Neural crest cell (in vitro differentiated cells): Measurements from ENCODE around the gene KCNJ5. TPM values are rescaled to one million over a fixed set of nuclear protein-coding genes. Genes with fewer than 3 reads are reported as not detected.

Source experiments
- DNase-seq: peaks from one replicate; pipeline ENCODE4 v3.0.0; 2021; ENCODE audit warnings: low read depth, mixed read lengths, low spot score
- H3K27ac Mint-ChIP-seq: one replicate; pipeline ENCODE4 v1.8.0; 2021; ENCODE audit warnings: mild to moderate bottlenecking, mixed read lengths; ENCODE audit not compliant: unreplicated experiment
- H3K27me3 Mint-ChIP-seq: 2 replicates; pipeline ENCODE4 v1.8.0; 2021; ENCODE audit warnings: low read depth, mild to moderate bottlenecking, mixed read lengths
- H3K36me3 Mint-ChIP-seq: 2 replicates; pipeline ENCODE4 v1.8.0; 2021; ENCODE audit warnings: low read depth, mild to moderate bottlenecking, mixed read lengths
- H3K4me1 Mint-ChIP-seq: 2 replicates; pipeline ENCODE4 v1.8.0; 2021; ENCODE audit warnings: mixed read lengths
- H3K4me3 Mint-ChIP-seq: one replicate; pipeline ENCODE4 v1.8.0; 2021; ENCODE audit warnings: mild to moderate bottlenecking, mixed read lengths
- H3K9me3 Mint-ChIP-seq: 2 replicates; pipeline ENCODE4 v1.8.0; 2021; ENCODE audit warnings: mixed read lengths
- total RNA-seq: library from RNA; stranded (reverse); gene quantifications from 2 replicates; pipeline ENCODE4 v1.2.1, GENCODE V29; 2021
- TF ChIP-seq, protein P1 (sequence below): fragments of 200-600 bp; sonication (generic); conservative IDR thresholded peaks from 2 replicates; pipeline ENCODE4 v1.5.0; 2021; ENCODE audit warnings: antibody characterized with exemption, mild to moderate bottlenecking

Gene KCNJ5
- total RNA-seq, 1 donor from 2014 or later = 0.14 TPM

DNA sequence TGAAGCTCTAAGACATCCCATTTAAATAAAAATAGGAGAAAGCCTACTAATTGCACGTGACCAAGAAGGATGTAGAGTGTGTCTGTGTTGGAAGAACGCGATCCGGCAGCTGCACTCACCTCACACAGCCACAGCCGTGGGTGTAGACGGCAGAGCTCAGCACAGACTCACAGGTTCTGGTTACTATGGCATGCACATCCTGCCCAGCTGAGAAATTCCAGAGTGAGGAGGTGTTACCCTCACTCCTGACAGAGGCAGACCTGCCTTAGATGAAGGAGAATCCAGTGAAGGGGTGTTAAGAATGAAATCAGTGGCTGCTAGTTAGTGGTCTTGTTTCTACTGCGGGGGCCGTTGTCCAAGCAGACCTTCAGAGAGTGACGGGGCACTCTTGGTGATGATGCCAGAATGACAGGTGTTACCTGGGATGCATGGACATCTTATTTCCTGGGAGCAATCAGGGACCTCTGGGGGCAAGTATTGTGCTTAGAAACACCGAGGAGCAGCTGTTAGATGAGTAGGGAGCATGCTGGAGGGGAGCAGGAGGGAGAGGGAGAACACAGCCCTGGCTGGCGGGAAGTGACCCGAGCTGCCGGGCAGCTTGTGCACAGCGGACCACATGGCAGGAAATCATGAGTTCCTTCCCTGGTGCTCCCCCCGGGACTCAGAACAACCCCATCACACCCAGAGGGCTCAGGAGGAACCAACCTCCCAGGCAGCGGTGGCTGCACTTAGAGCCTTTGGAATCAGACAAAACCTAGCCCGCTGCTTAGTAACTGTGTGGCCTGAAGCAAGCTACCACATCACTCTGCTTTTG is 12.3 kb downstream of the KCNJ5 start:
- Mint-ChIP-seq H3K4me3 (peak overlapping the region; percentile 58), H3K27ac (no peak overlapping the region), H3K9me3 (no peaks in the 10 kb centered on the region), H3K4me1 (peaks cover 34% of the 10 kb centered on the region), H3K36me3 (no peaks in the 10 kb centered on the region), H3K27me3 (peaks cover 94% of the 10 kb centered on the region)
- TF ChIP-seq, protein P1, sequence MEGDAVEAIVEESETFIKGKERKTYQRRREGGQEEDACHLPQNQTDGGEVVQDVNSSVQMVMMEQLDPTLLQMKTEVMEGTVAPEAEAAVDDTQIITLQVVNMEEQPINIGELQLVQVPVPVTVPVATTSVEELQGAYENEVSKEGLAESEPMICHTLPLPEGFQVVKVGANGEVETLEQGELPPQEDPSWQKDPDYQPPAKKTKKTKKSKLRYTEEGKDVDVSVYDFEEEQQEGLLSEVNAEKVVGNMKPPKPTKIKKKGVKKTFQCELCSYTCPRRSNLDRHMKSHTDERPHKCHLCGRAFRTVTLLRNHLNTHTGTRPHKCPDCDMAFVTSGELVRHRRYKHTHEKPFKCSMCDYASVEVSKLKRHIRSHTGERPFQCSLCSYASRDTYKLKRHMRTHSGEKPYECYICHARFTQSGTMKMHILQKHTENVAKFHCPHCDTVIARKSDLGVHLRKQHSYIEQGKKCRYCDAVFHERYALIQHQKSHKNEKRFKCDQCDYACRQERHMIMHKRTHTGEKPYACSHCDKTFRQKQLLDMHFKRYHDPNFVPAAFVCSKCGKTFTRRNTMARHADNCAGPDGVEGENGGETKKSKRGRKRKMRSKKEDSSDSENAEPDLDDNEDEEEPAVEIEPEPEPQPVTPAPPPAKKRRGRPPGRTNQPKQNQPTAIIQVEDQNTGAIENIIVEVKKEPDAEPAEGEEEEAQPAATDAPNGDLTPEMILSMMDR = no peak
- no peak for DNase-seq

DNA sequence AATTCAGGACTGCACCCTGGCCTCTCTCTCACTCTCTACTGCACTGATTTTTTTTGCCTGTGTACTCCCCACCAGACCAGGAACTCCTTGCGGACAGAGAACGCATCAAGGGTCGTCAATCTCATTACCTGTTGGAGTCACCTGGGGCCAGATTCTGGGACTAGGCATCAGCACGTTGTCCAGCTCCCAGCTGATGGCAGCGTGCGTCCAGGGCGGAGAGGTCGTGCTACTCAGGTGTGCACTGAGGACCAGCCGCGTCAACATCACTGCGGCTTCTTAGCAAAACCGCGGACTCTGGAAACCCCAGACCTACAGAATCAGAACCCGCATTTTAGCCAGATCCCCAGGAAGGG is 13.1 kb downstream of the KCNJ5 start:
- TF ChIP-seq, protein P1 = no peak
- no peak for DNase-seq
- no peaks in the 10 kb centered on the region for H3K36me3 Mint-ChIP-seq
- H3K27me3 Mint-ChIP-seq = peaks cover 89% of the 10 kb centered on the region
- H3K9me3 Mint-ChIP-seq = no peaks in the 10 kb centered on the region
- no peak overlapping the region for H3K27ac Mint-ChIP-seq
- peaks cover 34% of the 10 kb centered on the region for H3K4me1 Mint-ChIP-seq
- H3K4me3 Mint-ChIP-seq = peak overlapping the region; percentile 58

DNA sequence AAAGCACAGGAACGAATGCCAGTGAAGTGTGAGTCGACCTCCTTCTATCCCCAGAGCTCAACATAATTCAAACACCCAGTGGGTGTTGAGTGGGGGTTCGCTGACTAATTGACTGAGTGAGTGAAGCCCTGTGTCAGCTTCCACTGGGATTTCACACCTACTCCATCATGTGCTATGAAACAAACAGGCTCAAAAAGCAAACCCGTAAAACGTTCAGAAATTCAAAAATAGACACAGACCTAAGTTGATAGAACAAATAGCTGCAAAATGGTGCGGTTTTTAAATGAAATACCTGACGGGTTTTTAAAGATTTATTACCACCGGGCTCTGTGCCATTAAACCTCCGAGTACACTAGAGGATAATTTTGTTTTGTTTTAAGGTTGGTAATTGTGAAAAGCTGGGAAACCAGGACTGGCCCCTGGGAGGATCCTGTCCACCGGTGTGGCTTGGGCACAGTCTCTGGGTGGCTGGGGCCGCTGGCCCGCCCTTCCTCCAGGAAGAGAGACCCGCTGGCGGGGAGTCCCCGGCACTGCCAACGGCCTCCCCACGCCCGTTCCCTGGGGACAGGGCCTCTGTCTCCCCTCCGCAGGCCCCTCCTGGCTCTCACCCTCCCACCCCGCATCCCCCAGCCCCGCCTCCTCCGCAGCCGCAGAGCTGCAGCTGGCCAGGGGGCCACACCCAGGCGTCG is 13.6 kb downstream of the KCNJ5 start:
- Mint-ChIP-seq H3K36me3 (no peaks in the 10 kb centered on the region), H3K9me3 (no peaks in the 10 kb centered on the region), H3K4me1 (peaks cover 34% of the 10 kb centered on the region), H3K27me3 (peaks cover 85% of the 10 kb centered on the region), H3K27ac (no peak overlapping the region), H3K4me3 (peak overlapping the region; percentile 58)
- DNase-seq = no peak
- TF ChIP-seq, protein P1 = no peak

DNA sequence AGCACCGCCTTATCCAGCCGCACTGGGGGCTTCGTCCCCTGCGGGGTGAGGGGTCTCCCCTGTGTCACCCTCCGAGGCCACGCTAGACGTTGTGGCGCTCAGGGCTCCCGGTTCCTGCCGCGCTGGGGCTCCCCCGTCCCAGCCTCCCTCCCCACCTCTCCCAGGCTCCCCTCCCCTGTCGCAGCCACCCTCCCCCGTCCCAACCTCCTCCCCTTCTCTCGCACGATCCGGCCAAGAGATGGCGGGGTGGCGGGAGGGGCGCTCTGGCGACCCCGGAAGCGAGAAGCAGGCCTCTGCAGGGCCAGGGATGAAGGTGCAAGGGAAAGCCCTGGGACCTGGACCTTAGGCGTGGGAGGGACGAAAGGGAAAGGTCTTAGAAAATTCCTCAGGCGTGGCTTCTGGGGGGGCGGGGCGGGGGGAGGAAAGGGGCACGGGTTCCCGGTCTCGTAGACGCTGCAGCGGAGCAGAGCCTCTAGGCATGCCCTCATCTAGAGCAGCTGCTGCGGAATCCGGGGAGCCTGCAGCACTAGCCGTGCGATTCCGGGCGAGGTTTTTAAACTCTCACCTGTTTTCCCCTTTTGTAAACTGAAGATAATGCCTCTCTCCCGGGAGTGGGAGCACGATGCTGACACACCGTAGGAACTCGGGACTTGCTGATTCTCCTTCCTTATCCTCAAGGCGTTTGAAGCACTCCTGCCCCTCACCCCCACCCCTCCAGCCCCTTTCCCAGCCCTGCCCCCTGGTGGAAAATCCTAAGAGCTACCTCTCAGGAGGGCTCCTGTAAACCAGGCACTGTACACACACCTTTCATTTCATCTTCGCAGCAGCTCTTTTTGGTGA is 14.4 kb downstream of the KCNJ5 start:
- Mint-ChIP-seq H3K27ac (no peak overlapping the region), H3K4me3 (peak overlapping the region; percentile 54), H3K27me3 (peaks cover 77% of the 10 kb centered on the region), H3K36me3 (no peaks in the 10 kb centered on the region), H3K4me1 (peaks cover 34% of the 10 kb centered on the region), H3K9me3 (no peaks in the 10 kb centered on the region)
- no peak for DNase-seq
- TF ChIP-seq, protein P1 = peak; percentile 66
